LNCaP clone FGC (cell line): ENCODE measurements around the gene CCIN.
A peak's percentile ranks its signal among the peaks of the same experiment; 100 is the strongest.

Source experiments
- DNase-seq: peaks from one replicate; pipeline ENCODE4 v3.0.0-alpha.2; 2011; ENCODE audit warnings: low read depth
- H3K4me3 ChIP-seq: 2 replicates; pipeline ENCODE4 v1.5.1; 2011; ENCODE audit warnings: mild to moderate bottlenecking, low read depth, low read length, control low read depth
- TF ChIP-seq, protein P1 (sequence below): IDR thresholded peaks from 2 replicates; pipeline ENCODE4 v1.5.1; 2012; ENCODE audit warnings: mild to moderate bottlenecking; ENCODE audit not compliant: control insufficient read depth, insufficient read depth; ENCODE audit errors: extremely low read depth

The CCIN gene

DNA sequence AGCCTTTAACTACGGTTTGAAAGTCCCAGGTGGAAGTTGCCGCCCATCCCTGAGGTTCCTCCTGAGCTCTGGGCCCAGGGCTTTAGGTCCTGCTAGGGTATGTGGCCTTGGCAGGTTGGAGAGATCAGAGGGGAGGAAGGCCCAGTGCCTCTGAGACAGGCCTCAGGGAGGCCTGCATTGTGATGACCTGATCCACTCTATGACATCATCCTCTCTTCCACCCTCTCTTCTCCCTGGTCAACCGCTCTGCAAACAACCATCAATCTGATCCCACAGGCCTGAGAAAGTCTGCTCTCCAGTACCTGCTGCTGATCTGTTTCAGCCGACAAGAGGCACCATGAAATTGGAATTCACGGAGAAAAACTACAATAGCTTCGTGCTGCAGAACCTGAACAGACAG lies at the start of gene CCIN:
TSS of gene CCIN (plus strand) at position 223 of the 400 bp plus-strand sequence. CDS start at position 338, 115 bp downstream.
- no peak within 1 kb of the TSS for H3K4me3 ChIP-seq
- TF ChIP-seq, protein P1, sequence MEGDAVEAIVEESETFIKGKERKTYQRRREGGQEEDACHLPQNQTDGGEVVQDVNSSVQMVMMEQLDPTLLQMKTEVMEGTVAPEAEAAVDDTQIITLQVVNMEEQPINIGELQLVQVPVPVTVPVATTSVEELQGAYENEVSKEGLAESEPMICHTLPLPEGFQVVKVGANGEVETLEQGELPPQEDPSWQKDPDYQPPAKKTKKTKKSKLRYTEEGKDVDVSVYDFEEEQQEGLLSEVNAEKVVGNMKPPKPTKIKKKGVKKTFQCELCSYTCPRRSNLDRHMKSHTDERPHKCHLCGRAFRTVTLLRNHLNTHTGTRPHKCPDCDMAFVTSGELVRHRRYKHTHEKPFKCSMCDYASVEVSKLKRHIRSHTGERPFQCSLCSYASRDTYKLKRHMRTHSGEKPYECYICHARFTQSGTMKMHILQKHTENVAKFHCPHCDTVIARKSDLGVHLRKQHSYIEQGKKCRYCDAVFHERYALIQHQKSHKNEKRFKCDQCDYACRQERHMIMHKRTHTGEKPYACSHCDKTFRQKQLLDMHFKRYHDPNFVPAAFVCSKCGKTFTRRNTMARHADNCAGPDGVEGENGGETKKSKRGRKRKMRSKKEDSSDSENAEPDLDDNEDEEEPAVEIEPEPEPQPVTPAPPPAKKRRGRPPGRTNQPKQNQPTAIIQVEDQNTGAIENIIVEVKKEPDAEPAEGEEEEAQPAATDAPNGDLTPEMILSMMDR = no peak
- DNase-seq = no peak

DNA sequence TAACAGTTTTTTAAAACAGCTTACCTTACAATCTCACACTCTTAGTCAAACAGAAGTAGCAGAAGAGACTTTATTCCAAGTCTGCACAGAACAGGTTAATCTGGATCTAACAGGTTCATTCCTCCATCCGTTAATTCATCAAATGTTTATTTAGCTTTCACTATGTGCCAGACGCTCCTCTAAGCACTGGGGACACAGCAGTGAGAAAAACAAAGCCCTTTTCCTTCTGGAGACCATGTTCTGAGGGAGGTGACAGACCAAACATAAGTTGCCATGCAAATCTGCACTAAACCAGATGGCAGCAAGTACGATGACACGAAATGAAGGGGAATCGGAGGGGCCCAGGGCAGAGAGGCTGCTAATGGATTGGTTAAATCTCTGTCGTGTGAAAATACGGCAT lies 49.7 kb upstream of the CCIN start:
- TF ChIP-seq, protein P1 = no peak
- DNase-seq = peak; percentile 90
- no peak overlapping the region for H3K4me3 ChIP-seq

DNA sequence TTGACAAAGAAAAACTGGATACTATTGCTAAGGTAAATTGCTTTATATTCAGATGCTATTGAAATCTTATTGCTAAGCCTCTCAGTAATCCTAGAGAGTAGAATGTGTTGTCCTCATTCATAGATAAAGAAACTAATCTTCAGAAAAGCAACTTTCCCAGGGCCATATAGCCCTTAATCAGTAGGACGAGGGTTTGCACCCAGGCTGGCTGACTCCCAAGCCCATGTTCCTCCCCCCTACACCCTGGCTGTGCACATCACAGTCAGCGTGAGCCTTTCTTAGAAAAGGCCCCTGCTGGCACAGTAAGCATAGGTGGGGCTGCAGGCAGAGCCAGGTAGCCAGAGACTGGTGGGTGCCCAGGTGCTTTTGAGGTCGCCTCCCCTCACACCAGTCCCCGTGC lies 48.5 kb upstream of the CCIN start:
- TF ChIP-seq, protein P1 = no peak
- no peak for DNase-seq
- no peak overlapping the region for H3K4me3 ChIP-seq

DNA sequence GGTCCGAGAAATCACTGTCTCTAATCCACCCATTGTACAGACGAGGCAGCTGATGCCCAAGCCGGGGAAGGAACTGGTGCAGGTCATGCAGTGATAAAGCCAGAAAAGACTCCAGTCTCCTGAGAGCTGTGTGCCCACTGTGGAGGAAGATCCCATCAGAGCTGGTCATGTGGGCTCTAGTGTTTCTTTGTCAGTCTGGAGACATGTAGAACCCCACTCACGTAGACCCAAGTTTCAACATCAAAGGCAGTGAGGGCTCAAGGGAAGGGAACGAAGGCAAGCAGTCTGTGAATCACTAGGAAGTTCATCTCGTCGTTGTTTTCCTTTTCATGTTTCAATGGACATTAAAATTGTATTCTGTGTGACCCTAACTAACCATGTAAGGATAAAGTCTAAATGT lies 47.2 kb upstream of the CCIN start:
- no peak for DNase-seq
- TF ChIP-seq, protein P1 = no peak
- H3K4me3 ChIP-seq = no peak overlapping the region

DNA sequence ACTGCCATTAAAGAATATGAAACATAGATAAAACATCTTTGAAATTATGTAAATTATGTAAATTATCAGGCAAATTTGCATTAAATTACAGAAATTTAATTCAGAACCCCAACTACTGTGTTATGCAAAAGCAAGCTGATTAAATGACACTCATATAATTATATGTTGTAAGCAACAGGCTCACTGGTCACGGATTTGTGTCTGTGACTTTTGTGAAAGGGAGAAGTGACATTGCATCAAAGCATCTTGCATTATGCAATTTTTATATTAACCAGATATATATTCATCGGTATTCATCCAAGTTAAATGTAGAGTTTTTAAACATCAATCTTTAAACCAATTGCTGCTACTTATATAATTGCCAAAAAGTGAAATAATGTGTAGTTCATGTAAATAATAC lies 45.7 kb upstream of the CCIN start:
- DNase-seq = no peak
- TF ChIP-seq, protein P1 = no peak
- H3K4me3 ChIP-seq = no peak overlapping the region

DNA sequence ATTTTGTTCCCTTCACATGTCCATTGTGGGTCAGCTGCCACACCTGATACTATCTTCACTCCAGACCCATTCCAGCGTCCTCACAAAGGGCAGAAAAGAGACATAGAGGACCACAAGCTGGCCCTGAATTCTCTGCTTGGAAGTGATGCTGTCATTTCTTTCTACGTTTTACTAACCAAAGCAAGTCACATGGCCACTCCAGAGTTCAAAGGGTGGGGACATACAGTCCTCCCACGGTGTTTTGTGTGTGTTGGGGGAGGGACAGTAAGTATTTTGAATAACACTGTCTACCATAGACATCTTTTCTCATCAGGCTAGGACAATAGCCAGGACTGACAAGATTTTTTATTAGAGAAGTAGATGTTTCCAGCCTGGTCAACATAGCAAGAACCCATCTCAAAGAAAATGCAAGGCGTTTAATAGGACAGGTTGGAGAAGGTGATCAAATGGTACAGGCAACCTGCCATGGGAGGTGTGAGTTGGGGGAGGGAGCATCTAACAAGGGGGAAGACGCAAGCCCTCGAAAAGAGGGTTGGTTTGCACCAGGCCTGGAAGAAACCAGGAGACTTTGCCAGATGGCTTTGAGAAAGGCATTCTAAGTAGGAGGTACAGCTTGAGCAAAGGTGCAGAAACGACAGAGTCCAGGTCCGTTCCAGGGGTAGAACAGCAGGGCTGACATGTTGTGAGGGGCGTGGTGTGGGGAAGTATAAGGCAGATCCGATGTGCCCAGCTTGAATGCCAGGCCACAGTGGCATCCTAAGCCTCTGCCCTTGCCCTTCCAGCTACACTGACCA lies 43.9 kb upstream of the CCIN start:
- no peak for DNase-seq
- H3K4me3 ChIP-seq = no peak overlapping the region
- TF ChIP-seq, protein P1 = no peak

DNA sequence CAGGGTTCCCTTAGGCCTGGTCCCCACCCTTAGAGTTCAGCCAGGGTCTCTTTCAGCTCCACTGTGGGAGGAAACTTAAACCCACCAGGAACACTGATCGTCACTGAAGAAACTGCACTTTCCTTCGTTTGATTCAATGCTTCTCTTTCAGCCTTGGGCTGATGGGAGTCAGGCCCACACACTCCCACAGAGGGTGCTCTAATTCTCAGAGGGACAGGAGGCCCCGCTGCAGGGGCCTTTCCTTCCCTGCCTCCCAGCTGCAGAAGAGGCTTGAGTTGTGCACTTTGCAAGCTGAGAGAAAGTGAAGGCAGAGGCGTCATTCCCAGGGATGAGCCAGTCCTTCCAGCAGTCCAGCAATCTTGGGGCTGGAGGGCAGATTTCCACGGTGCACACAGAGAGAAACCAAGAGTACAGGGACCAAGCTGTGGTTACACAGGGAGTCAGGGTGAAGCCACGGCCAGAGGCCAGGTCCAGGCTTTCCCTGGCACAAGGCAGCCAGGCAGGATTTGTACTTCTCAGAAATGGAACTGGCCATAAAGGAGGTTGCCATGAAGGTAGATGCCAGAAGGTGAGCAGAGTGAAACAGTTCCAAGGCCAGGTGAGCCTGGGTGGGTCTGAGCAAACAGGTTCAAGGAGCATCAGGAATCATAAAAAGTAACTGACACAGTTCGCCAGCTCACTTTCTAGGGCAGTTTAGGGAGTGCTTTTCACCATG lies 43.0 kb upstream of the CCIN start:
- no peak overlapping the region for H3K4me3 ChIP-seq
- TF ChIP-seq, protein P1 = no peak

More for the DNA sequence above, 43.0 kb upstream of the CCIN start:
- DNase-seq = no peak
